ENCODE data around the gene TMEM255A.

Gene TMEM255A

DNA sequence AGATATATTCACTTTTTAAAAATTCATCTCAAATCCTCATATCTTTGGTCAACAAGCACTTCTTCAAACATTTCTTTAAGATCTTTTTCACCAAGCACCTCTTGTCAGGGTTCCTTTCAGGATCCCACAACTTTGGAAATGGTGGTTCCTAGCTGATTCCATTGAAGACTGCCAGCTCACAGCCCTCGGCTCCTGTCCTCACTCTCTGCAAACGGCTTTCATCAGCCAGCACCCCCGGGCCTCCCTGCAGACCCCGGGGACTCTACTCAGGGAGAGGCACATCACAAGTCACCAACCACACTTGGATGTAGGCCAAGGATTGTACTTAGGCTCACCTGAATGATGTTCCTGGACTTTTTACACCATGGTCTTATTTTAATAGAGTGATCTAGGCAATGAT, 40.7 kb downstream of the TMEM255A start:
- no peak for TF ChIP-seq CTCF (conservative IDR thresholded peaks at IDR 0.05; ENCODE audit: low read depth, low read length)
- H3K4me3 ChIP-seq (ENCODE audit: low read depth, low read length): no peak overlapping the region
- no peak for DNase-seq (ENCODE audit: low read depth)

GRCh38 chrX:120269373-120270035, 41.8 kb downstream of the TMEM255A start:
- peak; percentile 23 for DNase-seq (ENCODE audit: low read depth)
- no peak for TF ChIP-seq CTCF (conservative IDR thresholded peaks at IDR 0.05; ENCODE audit: low read depth, low read length)
- H3K4me3 ChIP-seq (ENCODE audit: low read depth, low read length): no peak overlapping the region

DNA sequence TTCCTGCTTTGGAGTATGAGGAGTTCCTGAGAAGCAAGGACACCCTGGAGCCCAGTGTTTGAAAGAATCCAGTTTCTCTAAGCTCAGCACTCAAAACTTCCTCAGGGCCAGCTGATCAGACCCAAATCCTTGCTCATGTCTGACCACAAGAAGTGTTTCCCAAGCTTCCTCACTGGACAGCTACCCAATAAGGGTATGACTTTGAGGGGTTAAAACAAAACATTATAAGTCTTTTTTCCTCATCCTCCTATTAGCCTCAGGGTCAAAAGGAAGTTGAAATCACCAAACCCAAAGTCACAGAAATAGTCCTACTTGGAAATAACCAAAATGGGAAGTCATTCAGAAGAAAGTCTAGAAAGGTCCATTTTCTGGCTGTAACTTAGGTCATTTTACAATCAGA, 46.9 kb downstream of the TMEM255A start:
- no peak for TF ChIP-seq CTCF (conservative IDR thresholded peaks at IDR 0.05; ENCODE audit: low read depth, low read length)
- no peak for DNase-seq (ENCODE audit: low read depth)
- H3K4me3 ChIP-seq (ENCODE audit: low read depth, low read length): no peak overlapping the region

- TF ChIP-seq CTCF (conservative IDR thresholded peaks at IDR 0.05; ENCODE audit: low read depth, low read length): no peak
- no peak overlapping the region for H3K4me3 ChIP-seq (ENCODE audit: low read depth, low read length)
- no peak for DNase-seq (ENCODE audit: low read depth)
Observed at GRCh38 chrX:120262859-120263708, 48.2 kb downstream of the TMEM255A start.

GRCh38 chrX:120260369-120260768, 50.9 kb downstream of the TMEM255A start:
- DNase-seq (ENCODE audit: low read depth): no peak
- no peak for TF ChIP-seq CTCF (conservative IDR thresholded peaks at IDR 0.05; ENCODE audit: low read depth, low read length)
- no peak overlapping the region for H3K4me3 ChIP-seq (ENCODE audit: low read depth, low read length)

DNA sequence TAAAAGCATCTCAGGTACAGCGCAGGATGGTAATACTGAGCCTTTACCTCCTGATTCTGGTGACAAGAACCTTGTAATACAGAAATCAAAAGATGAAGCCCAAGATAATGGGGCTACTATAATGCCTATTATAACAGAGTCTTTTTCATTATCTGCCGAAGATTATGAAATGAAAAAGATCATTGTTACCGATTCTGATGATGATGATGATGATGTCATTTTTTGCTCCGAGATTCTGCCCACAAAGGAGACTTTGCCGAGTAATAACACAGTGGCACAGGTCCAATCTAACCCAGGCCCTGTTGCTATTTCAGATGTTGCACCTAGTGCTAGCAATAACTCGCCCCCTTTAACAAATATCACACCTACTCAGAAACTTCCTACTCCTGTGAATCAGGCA, 57.5 kb downstream of the TMEM255A start:
- no peak for TF ChIP-seq CTCF (conservative IDR thresholded peaks at IDR 0.05; ENCODE audit: low read depth, low read length)
- H3K4me3 ChIP-seq (ENCODE audit: low read depth, low read length): no peak overlapping the region
- DNase-seq (ENCODE audit: low read depth): no peak

Measured in choroid plexus epithelial cell (primary cell).